ENCODE measurements around the gene TAC4. TPM values are rescaled to one million over a fixed set of nuclear protein-coding genes. Genes with fewer than 3 reads are reported as not detected.

Gene TAC4
- total and polyA plus RNA-seq, 10 of the 15 experiments (the other 5 are each of a cell fraction or from before 2014, with no cell fraction given) = not detected

DNA sequence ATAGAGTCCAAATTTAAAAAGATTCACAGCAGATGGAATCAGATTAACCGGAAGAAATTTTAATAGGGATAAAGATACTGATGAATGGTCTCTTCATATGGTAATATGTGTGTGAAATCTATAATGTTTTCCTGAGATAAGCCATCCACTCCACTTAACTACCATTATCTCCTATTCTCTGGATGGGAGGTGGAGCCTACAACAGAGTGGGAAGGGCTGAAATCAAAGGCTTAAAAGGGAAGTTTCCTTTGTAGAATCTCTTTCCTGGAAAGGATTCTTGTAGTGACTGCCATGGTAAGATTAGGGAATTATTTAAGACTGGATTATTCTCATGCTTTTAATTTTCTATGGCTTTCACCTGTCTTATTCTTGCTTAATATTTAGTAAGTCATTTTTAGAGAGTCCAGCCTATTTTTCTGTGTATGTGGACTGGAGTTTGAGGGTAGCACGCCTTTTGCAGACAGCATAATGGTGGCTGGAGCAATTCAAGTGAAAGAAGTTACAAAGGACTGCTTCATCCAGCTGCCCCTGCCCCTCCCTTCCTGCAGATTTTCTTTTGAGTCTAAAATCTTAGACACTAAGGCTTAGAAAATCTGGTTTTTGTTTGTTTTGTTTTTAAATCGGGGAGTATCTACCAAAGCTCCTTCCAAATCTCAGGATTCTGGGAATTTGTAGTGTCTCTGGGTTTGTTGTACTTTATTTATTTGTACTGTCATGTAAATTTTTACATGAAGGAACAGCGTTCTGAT lies 32.9 kb downstream of the TAC4 start (continued):
- TF ChIP-seq HDGF (IDR thresholded peaks at IDR 0.05) (no peak), ZNF622 (IDR thresholded peaks at IDR 0.05) (no peak), NFIC (IDR thresholded peaks at IDR 0.05; ENCODE audit: low read depth, low read length) (no peak)

DNA sequence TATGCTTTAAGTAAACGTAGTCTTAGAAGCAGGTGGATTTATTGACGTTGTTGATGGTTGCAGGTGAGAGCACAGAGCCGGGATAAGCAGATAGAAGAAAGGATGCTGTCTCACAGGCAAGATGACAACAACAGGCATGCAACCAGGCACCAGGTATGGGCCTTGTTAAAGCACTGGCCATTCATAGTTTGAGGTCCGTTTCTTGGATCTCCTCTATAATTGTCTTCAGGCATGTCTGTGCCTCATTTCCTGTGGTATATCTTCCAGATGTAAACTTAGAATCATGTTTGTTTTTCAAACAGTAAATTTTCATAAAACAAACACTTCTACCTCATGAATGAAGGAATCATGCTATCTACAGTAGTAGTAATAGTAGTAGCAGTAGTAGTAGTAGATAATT lies 38.8 kb downstream of the TAC4 start:
- whole genome bisulfite sequencing (ENCODE audit: insufficient coverage, insufficient replicate concordance, low lambda C conversion rate, missing lambda C conversion rate) = 95% methylated on average over 4 of the region's 4 CpGs
- BruUV-seq (replicated peaks) = no TSS peak
- DNase-seq (ENCODE audit: low read depth, low spot score) (no peak), FAIRE-seq (no peak), ATAC-seq (no peak)
- in situ Hi-C loops (cut with MboI) = no loop called here
- TF ChIP-seq, protein P1, sequence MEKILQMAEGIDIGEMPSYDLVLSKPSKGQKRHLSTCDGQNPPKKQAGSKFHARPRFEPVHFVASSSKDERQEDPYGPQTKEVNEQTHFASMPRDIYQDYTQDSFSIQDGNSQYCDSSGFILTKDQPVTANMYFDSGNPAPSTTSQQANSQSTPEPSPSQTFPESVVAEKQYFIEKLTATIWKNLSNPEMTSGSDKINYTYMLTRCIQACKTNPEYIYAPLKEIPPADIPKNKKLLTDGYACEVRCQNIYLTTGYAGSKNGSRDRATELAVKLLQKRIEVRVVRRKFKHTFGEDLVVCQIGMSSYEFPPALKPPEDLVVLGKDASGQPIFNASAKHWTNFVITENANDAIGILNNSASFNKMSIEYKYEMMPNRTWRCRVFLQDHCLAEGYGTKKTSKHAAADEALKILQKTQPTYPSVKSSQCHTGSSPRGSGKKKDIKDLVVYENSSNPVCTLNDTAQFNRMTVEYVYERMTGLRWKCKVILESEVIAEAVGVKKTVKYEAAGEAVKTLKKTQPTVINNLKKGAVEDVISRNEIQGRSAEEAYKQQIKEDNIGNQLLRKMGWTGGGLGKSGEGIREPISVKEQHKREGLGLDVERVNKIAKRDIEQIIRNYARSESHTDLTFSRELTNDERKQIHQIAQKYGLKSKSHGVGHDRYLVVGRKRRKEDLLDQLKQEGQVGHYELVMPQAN (conservative IDR thresholded peaks at IDR 0.05) = no peak
- TF ChIP-seq, protein P2, sequence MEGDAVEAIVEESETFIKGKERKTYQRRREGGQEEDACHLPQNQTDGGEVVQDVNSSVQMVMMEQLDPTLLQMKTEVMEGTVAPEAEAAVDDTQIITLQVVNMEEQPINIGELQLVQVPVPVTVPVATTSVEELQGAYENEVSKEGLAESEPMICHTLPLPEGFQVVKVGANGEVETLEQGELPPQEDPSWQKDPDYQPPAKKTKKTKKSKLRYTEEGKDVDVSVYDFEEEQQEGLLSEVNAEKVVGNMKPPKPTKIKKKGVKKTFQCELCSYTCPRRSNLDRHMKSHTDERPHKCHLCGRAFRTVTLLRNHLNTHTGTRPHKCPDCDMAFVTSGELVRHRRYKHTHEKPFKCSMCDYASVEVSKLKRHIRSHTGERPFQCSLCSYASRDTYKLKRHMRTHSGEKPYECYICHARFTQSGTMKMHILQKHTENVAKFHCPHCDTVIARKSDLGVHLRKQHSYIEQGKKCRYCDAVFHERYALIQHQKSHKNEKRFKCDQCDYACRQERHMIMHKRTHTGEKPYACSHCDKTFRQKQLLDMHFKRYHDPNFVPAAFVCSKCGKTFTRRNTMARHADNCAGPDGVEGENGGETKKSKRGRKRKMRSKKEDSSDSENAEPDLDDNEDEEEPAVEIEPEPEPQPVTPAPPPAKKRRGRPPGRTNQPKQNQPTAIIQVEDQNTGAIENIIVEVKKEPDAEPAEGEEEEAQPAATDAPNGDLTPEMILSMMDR (IDR thresholded peaks at IDR 0.05 in 2 of 3, conservative IDR thresholded peaks at IDR 0.05 in 1 of 3; ENCODE audit: control insufficient read depth in 2 of 3, extremely low read depth in 1 of 3, insufficient read depth in 1 of 3, low read depth in 3 of 3, low read length in 3 of 3) = no peak
- Histone ChIP-seq H3K27me3 (replicated peaks in 1 of 2; ENCODE audit: control insufficient read depth in 2 of 2, insufficient read depth in 2 of 2, low read length in 1 of 2) (no peaks in the 10 kb centered on the region), H3K9me3 (replicated peaks; ENCODE audit: control insufficient read depth, insufficient read depth, low read length) (no peaks in the 10 kb centered on the region), H3K36me3 (ENCODE audit: control insufficient read depth in 2 of 2, insufficient read depth in 2 of 2, low read length in 1 of 2) (peaks cover 4 to 42% of the 10 kb centered on the region in 2 experiments), H3K79me2 (ENCODE audit: control insufficient read depth, insufficient read depth, low read length) (no peaks in the 10 kb centered on the region), H3K4me1 (ENCODE audit: control insufficient read depth, insufficient read depth, low read length) (no peaks in the 10 kb centered on the region), H3K27ac (ENCODE audit: control insufficient read depth, insufficient read depth) (no peak overlapping the region), H2AFZ (ENCODE audit: control insufficient read depth, low read depth, low read length) (no peak overlapping the region), H3K9ac (ENCODE audit: control insufficient read depth, insufficient read depth, low read length) (no peak overlapping the region), H4K20me1 (ENCODE audit: control insufficient read depth, insufficient read depth) (no peaks in the 10 kb centered on the region), H3K4me2 (ENCODE audit: control insufficient read depth, insufficient read depth) (no peak overlapping the region), H3K4me3 (no peak overlapping the region)
- ChIA-PET CTCF (interaction anchor here (1.2 kb wide), 1 partner anchor 21 kb away, joined by 3 read pairs; the partner anchor contains the start of gene KAT7), POLR2A (no interaction called here), SMC1A (ENCODE audit: uncharacterized antibody, unreplicated experiment) (no interaction called here), RAD21 (ENCODE audit: unreplicated experiment) (no interaction called here)
- intact Hi-C loops (cut with micrococcal nuclease; ENCODE audit: unreplicated experiment) = no loop called here
